LNCaP clone FGC (cell line): ENCODE measurements around the gene AXDND1.
A peak's percentile ranks its signal among the peaks of the same experiment; 100 is the strongest.

Experiments
- DNase-seq: peaks from one replicate; pipeline ENCODE4 v3.0.0-alpha.2; 2011; ENCODE audit warnings: low read depth
- H3K4me3 ChIP-seq: 2 replicates; pipeline ENCODE4 v1.5.1; 2011; ENCODE audit warnings: mild to moderate bottlenecking, low read depth, low read length, control low read depth
- CTCF ChIP-seq: IDR thresholded peaks from 2 replicates; pipeline ENCODE4 v1.5.1; 2012; ENCODE audit warnings: mild to moderate bottlenecking; ENCODE audit not compliant: control insufficient read depth, insufficient read depth; ENCODE audit errors: extremely low read depth

Gene AXDND1

GRCh38 chr1:179576509-179576908, 210.7 kb downstream of the AXDND1 start:
- no peak for DNase-seq
- H3K4me3 ChIP-seq, result no peak overlapping the region
- TF ChIP-seq CTCF, result no peak

- no peak overlapping the region for H3K4me3 ChIP-seq
- no peak for TF ChIP-seq CTCF
- no peak for DNase-seq
Observed at GRCh38 chr1:179583771-179584320, 218.1 kb downstream of the AXDND1 start.

GRCh38 chr1:179586107-179586823, 220.5 kb downstream of the AXDND1 start:
- peak overlapping the region; percentile 44 for H3K4me3 ChIP-seq
- peak; percentile 43 for DNase-seq

GRCh38 chr1:179587336-179587735, 221.6 kb downstream of the AXDND1 start:
- DNase-seq, result no peak
- H3K4me3 ChIP-seq, result no peak overlapping the region
- no peak for TF ChIP-seq CTCF

More at GRCh38 chr1:179586107-179586823, 220.5 kb downstream of the AXDND1 start:
- TF ChIP-seq CTCF, result peak; percentile 77

- no peak for TF ChIP-seq CTCF
- no peak overlapping the region for H3K4me3 ChIP-seq
- no peak for DNase-seq
Observed at GRCh38 chr1:179588425-179589024, 222.8 kb downstream of the AXDND1 start.

GRCh38 chr1:179589509-179589908, 223.7 kb downstream of the AXDND1 start:
- no peak for DNase-seq
- TF ChIP-seq CTCF, result no peak
- H3K4me3 ChIP-seq, result no peak overlapping the region
